ENCODE data around the gene FOSL2. TPM values are rescaled to one million over a fixed set of nuclear protein-coding genes. Genes with fewer than 3 reads are reported as not detected.

Gene FOSL2
- total RNA-seq, 1 experiment from 2014 or later = 44.8 TPM

DNA sequence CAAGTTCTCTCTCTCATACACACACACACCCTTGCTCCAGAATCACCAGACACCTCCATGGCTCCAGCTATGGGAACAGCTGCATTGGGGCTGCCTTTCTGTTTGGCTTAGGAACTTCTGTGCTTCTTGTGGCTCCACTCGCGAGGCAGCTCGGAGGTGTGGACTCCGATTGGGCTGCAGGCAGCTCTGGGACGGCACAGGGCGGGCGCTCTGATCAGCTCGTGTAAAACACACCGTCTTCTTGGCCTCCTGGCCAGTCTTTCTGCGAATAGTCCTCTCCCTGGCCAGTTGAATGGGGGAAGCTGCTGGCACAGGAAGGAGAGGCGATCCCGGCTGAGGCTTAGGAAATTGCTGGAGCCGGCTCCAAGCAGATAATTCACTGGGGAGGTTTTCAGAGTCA is 22.4 kb downstream of the FOSL2 start:
- H3K36me3 ChIP-seq (ENCODE audit: control insufficient read depth in 1 of 2, insufficient read depth in 2 of 2, low read length in 2 of 2) = peaks cover 5 to 23% of the 10 kb centered on the region in 2 experiments; a peak in 3 of 4 replicates
- TF ChIP-seq JUND (IDR thresholded peaks at IDR 0.05) (no peak), YY1 (IDR thresholded peaks at IDR 0.05; ENCODE audit: extremely low read depth, insufficient replicate concordance, low read depth, low read length) (no peak), EZH2phosphoT487 (IDR thresholded peaks at IDR 0.05; ENCODE audit: borderline replicate concordance) (no peak), EZH2 (IDR thresholded peaks at IDR 0.05) (no peak), FOSL1 (IDR thresholded peaks at IDR 0.05; ENCODE audit: low read depth) (no peak), CEBPB (IDR thresholded peaks at IDR 0.05; ENCODE audit: low read depth) (no peak), ZFX (IDR thresholded peaks at IDR 0.05) (no peak), CBX3 (IDR thresholded peaks at IDR 0.05; ENCODE audit: low read depth) (no peak), SIN3A (IDR thresholded peaks at IDR 0.05; ENCODE audit: low read depth) (no peak), POLR2AphosphoS5 (IDR thresholded peaks at IDR 0.05; ENCODE audit: low read depth, low read length) (no peak), SP1 (IDR thresholded peaks at IDR 0.05; ENCODE audit: low read depth) (no peak), CTCF (IDR thresholded peaks at IDR 0.05 in 2 of 3, conservative IDR thresholded peaks at IDR 0.05 in 1 of 3; ENCODE audit: borderline replicate concordance in 1 of 3, insufficient read depth in 1 of 3, low read depth in 2 of 3, low read length in 2 of 3) (no peak)
- peaks cover under 1 to 5% of the 10 kb centered on the region in 2 experiments for H3K4me1 ChIP-seq (ENCODE audit: control insufficient read depth in 1 of 2, insufficient read depth in 2 of 2, low read length in 2 of 2)
- H2AFZ ChIP-seq (ENCODE audit: low read depth, low read length, poor library complexity, severe bottlenecking) = no peak overlapping the region
- no peak overlapping the region for H3K4me2 ChIP-seq (ENCODE audit: low read length)
- no peak overlapping the region for H3K4me3 ChIP-seq (replicated peaks in 1 of 2; ENCODE audit: low read depth in 1 of 2, low read length in 2 of 2)
- H3K9me3 ChIP-seq (ENCODE audit: control insufficient read depth in 1 of 2, insufficient read depth in 1 of 2, low read depth in 1 of 2, low read length in 2 of 2) = no peaks in the 10 kb centered on the region
- no peaks in the 10 kb centered on the region; the same call in 1 of the 2 replicates for H3K79me2 ChIP-seq (ENCODE audit: insufficient read depth, low read length)
- no peak overlapping the region for H3K27ac ChIP-seq (ENCODE audit: low read depth, low read length)
- no peaks in the 10 kb centered on the region for H3K9me2 ChIP-seq (ENCODE audit: insufficient read depth)
- RAD21 ChIA-PET (ENCODE audit: low non-redundant PET in 1 of 2, low total read pairs in 2 of 2, uncharacterized antibody in 2 of 2, unreplicated experiment in 2 of 2) = no interaction called here
- intact Hi-C loops (cut with micrococcal nuclease) = no loop called here
- CTCF ChIA-PET = no interaction called here
- H3K9ac ChIP-seq (ENCODE audit: low read length) = no peak overlapping the region
- DNase-seq (ENCODE audit: low read depth, low spot score) (no peak), ATAC-seq (no peak)
- no peaks in the 10 kb centered on the region for H4K20me1 ChIP-seq (ENCODE audit: insufficient read depth)
- POLR2A ChIA-PET = no interaction called here
- no peaks in the 10 kb centered on the region for H3K27me3 ChIP-seq (ENCODE audit: insufficient read depth, low read length)
- BruUV-seq (replicated peaks) = no TSS peak

Data from HCT116 (cell line).